Measurements from ENCODE around the gene TGM3. TPM values are rescaled to one million over a fixed set of nuclear protein-coding genes. Genes with fewer than 3 reads are reported as not detected.

TGM3 gene
- total and polyA plus RNA-seq, 2 donors, result not detected

- Histone ChIP-seq H3K4me3 (ENCODE audit: low read depth, low read length) (no peak overlapping the region), H3K4me1 (ENCODE audit: insufficient read depth) (no peaks in the 10 kb centered on the region), H3K27ac (ENCODE audit: low read depth) (no peak overlapping the region), H3K36me3 (ENCODE audit: insufficient read depth) (no peaks in the 10 kb centered on the region)
- WGBS, result 71% methylated on average over 7 of the region's 7 CpGs
- no peak for DNase-seq (ENCODE audit: extremely low spot score)
These were observed 22.0 kb upstream of the TGM3 start for GRCh38 chr20:2273634-2274302.

- 37% methylated on average over 1 of the region's 1 CpG for WGBS
- H3K36me3 ChIP-seq (ENCODE audit: insufficient read depth), result no peaks in the 10 kb centered on the region
These were observed 19.8 kb upstream of the TGM3 start for GRCh38 chr20:2276015-2276414.

DNA sequence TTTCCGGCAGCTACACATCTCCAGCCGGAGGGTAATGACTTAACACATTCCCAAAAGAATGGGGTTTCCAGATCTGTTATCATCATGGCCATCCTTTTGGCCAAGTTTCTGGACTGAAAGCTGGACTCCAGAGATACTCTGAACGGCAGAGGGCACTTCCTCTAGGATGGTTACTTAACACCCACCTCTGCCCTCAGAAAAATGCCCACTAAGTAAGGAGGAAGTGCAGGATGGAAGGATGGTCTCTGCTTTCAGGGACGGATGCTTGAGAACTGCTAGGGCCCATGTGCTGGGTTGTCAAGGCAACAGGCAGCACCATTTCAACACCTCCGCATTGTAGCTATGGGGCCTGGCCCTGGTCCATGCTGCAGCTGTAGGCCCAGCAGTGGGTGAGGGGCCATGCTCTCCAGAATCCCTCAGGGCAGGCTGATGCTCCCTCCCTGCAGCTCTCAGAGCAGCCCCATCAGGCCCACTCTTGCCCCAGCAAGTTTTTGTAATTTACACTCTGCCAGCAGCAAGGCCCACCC is 16.5 kb upstream of the TGM3 start:
- H3K36me3 ChIP-seq (ENCODE audit: insufficient read depth), result no peaks in the 10 kb centered on the region
- no peaks in the 10 kb centered on the region for H3K4me1 ChIP-seq (ENCODE audit: insufficient read depth)
- DNase-seq (ENCODE audit: extremely low spot score), result no peak
- no peak overlapping the region for H3K4me3 ChIP-seq (ENCODE audit: low read depth, low read length)
- no peak overlapping the region for H3K27ac ChIP-seq (ENCODE audit: low read depth)
- 50% methylated on average over 5 of the region's 5 CpGs for WGBS

More at GRCh38 chr20:2276015-2276414, 19.8 kb upstream of the TGM3 start:
- H3K4me3 ChIP-seq (ENCODE audit: low read depth, low read length), result no peak overlapping the region
- DNase-seq (ENCODE audit: extremely low spot score), result no peak
- H3K27ac ChIP-seq (ENCODE audit: low read depth), result no peak overlapping the region
- no peaks in the 10 kb centered on the region for H3K4me1 ChIP-seq (ENCODE audit: insufficient read depth)

DNA sequence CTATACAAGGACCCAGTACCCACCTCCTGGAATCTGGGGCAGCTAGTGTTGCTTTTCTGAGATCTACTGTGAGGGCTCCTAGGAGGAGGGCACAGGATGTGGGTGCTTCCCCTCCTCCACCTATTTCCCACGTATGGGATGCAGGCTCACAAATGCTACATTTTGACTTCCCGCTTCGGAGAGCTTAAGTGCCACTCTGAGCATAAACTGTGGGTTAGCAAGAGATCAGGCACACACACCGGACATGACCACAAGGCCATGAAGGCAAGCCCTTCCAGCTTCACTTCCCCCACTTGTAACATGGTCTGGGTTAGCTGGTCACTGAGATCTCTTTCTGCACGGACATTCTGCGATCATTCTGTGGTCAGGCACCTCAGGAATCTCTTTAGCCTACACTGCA is 15.7 kb upstream of the TGM3 start:
- Histone ChIP-seq H3K36me3 (ENCODE audit: insufficient read depth) (no peaks in the 10 kb centered on the region), H3K4me1 (ENCODE audit: insufficient read depth) (no peaks in the 10 kb centered on the region), H3K27ac (ENCODE audit: low read depth) (no peak overlapping the region), H3K4me3 (ENCODE audit: low read depth, low read length) (no peak overlapping the region)
- no peak for DNase-seq (ENCODE audit: extremely low spot score)
- 77% methylated on average over 6 of the region's 6 CpGs for WGBS

DNA sequence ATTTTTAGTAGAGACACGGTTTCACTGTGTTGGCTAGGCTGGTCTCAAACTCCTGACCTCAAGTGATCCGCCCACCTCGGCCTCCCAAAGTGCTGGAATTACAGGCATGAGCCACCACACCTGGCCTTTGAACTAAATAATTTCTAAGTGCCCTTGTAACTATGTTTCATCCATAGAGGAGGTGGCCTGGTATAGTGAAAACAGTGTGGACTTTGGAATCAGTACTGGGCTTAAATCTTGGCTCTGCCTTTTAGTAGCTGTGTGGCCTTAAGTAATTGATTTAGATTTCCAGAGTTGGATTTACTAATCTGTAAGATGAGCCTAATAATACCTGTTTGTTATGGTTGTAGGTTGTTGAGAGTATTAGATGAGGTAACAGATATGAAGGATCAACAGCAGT is 14.2 kb upstream of the TGM3 start:
- no peak overlapping the region for H3K4me3 ChIP-seq (ENCODE audit: low read depth, low read length)
- no peaks in the 10 kb centered on the region for H3K4me1 ChIP-seq (ENCODE audit: insufficient read depth)
- no peak for DNase-seq (ENCODE audit: extremely low spot score)
- no peak overlapping the region for H3K27ac ChIP-seq (ENCODE audit: low read depth)
- H3K36me3 ChIP-seq (ENCODE audit: insufficient read depth), result no peaks in the 10 kb centered on the region
- WGBS, result 86% methylated on average over 3 of the region's 3 CpGs

GRCh38 chr20:2282181-2282580 is 13.6 kb upstream of the TGM3 start:
- DNase-seq (ENCODE audit: extremely low spot score), result no peak
- no peak overlapping the region for H3K4me3 ChIP-seq (ENCODE audit: low read depth, low read length)
- H3K36me3 ChIP-seq (ENCODE audit: insufficient read depth), result no peaks in the 10 kb centered on the region
- H3K27ac ChIP-seq (ENCODE audit: low read depth), result no peak overlapping the region
- no peaks in the 10 kb centered on the region for H3K4me1 ChIP-seq (ENCODE audit: insufficient read depth)
- 60% methylated on average over 5 of the region's 5 CpGs for WGBS

DNA sequence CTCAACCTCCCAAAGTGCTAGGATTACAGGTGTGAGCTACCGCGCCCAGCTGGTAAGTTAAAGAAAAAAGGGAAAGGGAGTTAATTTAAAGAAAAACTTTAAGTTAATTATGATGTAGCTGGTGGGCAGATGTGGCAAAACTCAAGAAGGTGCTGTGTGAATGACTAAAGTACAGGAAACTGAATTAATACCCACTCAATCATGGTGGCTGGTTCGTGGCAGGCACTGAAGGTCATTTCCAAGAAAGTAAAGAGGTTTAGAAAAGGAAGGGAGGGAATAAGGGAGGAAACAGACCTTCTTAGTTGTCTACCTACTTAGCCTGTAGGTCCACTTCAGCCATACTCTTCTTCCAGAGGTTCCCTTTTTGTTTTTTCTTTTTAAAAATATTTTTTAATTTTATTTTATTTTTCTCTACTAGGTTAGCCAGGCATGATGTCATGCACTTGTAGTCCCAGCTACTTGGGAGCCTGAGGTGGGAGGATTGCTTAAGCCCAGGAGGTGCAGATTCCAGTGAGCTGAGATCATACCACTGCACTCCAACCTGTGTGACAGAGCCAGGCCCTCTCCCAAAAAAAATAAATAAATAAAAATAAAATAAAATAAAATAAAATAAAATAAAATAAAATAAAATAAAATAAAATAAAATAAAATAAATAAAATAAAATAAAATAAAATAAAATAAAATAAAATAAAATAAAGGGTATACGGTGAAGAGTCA is 11.9 kb upstream of the TGM3 start:
- Histone ChIP-seq H3K27ac (ENCODE audit: low read depth) (no peak overlapping the region), H3K4me1 (ENCODE audit: insufficient read depth) (no peaks in the 10 kb centered on the region), H3K36me3 (ENCODE audit: insufficient read depth) (no peaks in the 10 kb centered on the region), H3K4me3 (ENCODE audit: low read depth, low read length) (no peak overlapping the region)
- no peak for DNase-seq (ENCODE audit: extremely low spot score)
- 82% methylated on average over 4 of the region's 4 CpGs for WGBS

- H3K4me3 ChIP-seq (ENCODE audit: low read depth, low read length), result no peak overlapping the region
- DNase-seq (ENCODE audit: extremely low spot score), result no peak
- WGBS, result 20% methylated on average over 2 of the region's 2 CpGs
- H3K36me3 ChIP-seq (ENCODE audit: insufficient read depth), result no peaks in the 10 kb centered on the region
- no peaks in the 10 kb centered on the region for H3K4me1 ChIP-seq (ENCODE audit: insufficient read depth)
- no peak overlapping the region for H3K27ac ChIP-seq (ENCODE audit: low read depth)
These were observed 10.6 kb upstream of the TGM3 start for GRCh38 chr20:2285193-2285592.

- Histone ChIP-seq H3K4me3 (ENCODE audit: low read depth, low read length) (no peak overlapping the region), H3K4me1 (ENCODE audit: insufficient read depth) (no peaks in the 10 kb centered on the region), H3K36me3 (ENCODE audit: insufficient read depth) (no peaks in the 10 kb centered on the region), H3K27ac (ENCODE audit: low read depth) (no peak overlapping the region)
- 82% methylated on average over 4 of the region's 4 CpGs for WGBS
- no peak for DNase-seq (ENCODE audit: extremely low spot score)
These were observed 10.2 kb upstream of the TGM3 start for GRCh38 chr20:2285613-2286012.

- DNase-seq (ENCODE audit: extremely low spot score), result no peak
- H3K4me3 ChIP-seq (ENCODE audit: low read depth, low read length), result no peak overlapping the region
- H3K4me1 ChIP-seq (ENCODE audit: insufficient read depth), result no peaks in the 10 kb centered on the region
- 88% methylated on average over 3 of the region's 3 CpGs for WGBS
- H3K36me3 ChIP-seq (ENCODE audit: insufficient read depth), result no peaks in the 10 kb centered on the region
- no peak overlapping the region for H3K27ac ChIP-seq (ENCODE audit: low read depth)
These were observed 8.3 kb upstream of the TGM3 start for GRCh38 chr20:2287504-2287903.

DNA sequence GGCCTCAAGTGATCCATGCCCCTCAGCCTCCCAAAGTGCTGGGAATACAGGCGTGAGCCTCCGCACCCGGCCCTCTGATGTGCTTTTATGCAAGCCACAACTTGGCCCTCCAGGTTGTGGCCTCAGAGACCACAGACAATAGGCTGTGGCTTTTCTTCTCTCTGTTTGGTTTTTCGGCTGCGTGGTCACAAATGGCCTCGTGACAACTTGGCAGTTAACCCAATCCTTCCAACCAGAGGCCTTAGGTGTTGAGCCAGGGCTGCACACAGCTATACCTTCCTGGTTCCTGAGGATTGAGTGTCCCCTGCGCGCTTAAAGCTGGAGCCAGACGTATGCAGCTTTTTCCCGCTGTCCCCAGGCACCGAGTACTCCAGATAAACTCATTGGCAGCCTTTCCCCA is 6.3 kb upstream of the TGM3 start:
- no peak for DNase-seq (ENCODE audit: extremely low spot score)
- H3K27ac ChIP-seq (ENCODE audit: low read depth), result no peak overlapping the region

DNA sequence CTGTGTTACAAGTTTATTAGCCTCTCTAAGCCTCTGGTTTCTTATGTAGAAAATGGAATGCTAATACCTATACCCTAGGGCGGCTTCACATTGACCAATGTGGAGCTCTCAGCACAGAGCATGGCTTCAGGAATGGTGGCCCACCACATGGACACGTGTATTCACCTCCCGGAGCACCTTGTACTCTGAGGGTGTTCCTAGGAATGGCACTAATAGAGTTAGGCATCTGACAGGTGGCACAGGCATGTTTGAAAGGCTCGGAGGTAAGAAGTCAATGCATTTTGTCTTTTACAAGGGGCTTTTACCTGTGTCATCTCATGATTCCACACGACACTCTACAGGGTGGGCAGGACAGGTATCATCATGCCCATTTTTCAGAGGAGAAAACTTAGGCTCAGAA is 5.3 kb upstream of the TGM3 start:
- Histone ChIP-seq H3K4me1 (ENCODE audit: insufficient read depth) (no peaks in the 10 kb centered on the region), H3K4me3 (ENCODE audit: low read depth, low read length) (no peak overlapping the region), H3K36me3 (ENCODE audit: insufficient read depth) (no peaks in the 10 kb centered on the region), H3K27ac (ENCODE audit: low read depth) (no peak overlapping the region)
- DNase-seq (ENCODE audit: extremely low spot score), result no peak
- 90% methylated on average over 5 of the region's 5 CpGs for WGBS

More for the DNA sequence above, 6.3 kb upstream of the TGM3 start:
- Histone ChIP-seq H3K36me3 (ENCODE audit: insufficient read depth) (no peaks in the 10 kb centered on the region), H3K4me1 (ENCODE audit: insufficient read depth) (no peaks in the 10 kb centered on the region), H3K4me3 (ENCODE audit: low read depth, low read length) (no peak overlapping the region)
- 23% methylated on average over 11 of the region's 11 CpGs for WGBS

- 88% methylated on average over 8 of the region's 8 CpGs for WGBS
- Histone ChIP-seq H3K36me3 (ENCODE audit: insufficient read depth) (no peaks in the 10 kb centered on the region), H3K27ac (ENCODE audit: low read depth) (no peak overlapping the region), H3K4me1 (ENCODE audit: insufficient read depth) (no peaks in the 10 kb centered on the region), H3K4me3 (ENCODE audit: low read depth, low read length) (no peak overlapping the region)
- DNase-seq (ENCODE audit: extremely low spot score), result no peak
These were observed 3.2 kb upstream of the TGM3 start for GRCh38 chr20:2292416-2293110.

- Histone ChIP-seq H3K36me3 (ENCODE audit: insufficient read depth) (no peaks in the 10 kb centered on the region), H3K27ac (ENCODE audit: low read depth) (no peak overlapping the region), H3K4me1 (ENCODE audit: insufficient read depth) (no peaks in the 10 kb centered on the region), H3K4me3 (ENCODE audit: low read depth, low read length) (no peak overlapping the region)
- DNase-seq (ENCODE audit: extremely low spot score), result no peak
- WGBS, result 89% methylated on average over 11 of the region's 11 CpGs
These were observed 2.3 kb upstream of the TGM3 start for GRCh38 chr20:2293486-2293885.
